ENCODE results near the gene B3GALT5. TPM values are rescaled to one million over a fixed set of nuclear protein-coding genes. Genes with fewer than 3 reads are reported as not detected.

The B3GALT5 gene
- total RNA-seq, 1 experiment from 2014 or later: 0.09 TPM

- intact Hi-C loops (cut with micrococcal nuclease; ENCODE audit: unreplicated experiment): no loop called here
- Histone ChIP-seq H3K9me3 (ENCODE audit: insufficient read depth, low read depth) (no peaks in the 10 kb centered on the region), H3K9me2 (ENCODE audit: insufficient read depth) (no peaks in the 10 kb centered on the region), H4K20me1 (ENCODE audit: insufficient read depth) (no peaks in the 10 kb centered on the region), H3K79me2 (ENCODE audit: low read depth) (no peaks in the 10 kb centered on the region), H3K4me3 (no peak overlapping the region), H3K4me1 (replicated peaks; ENCODE audit: insufficient read depth) (no peaks in the 10 kb centered on the region), H3F3A (ENCODE audit: insufficient read depth, low read depth) (no peaks in the 10 kb centered on the region), H3K27me3 (ENCODE audit: insufficient read depth, low read depth) (peaks cover 72% of the 10 kb centered on the region), H3K4me2 (no peak overlapping the region), H3K36me3 (ENCODE audit: low read depth) (no peaks in the 10 kb centered on the region), H2AFZ (no peak overlapping the region), H3K27ac (no peak overlapping the region)
- ChIA-PET POLR2A (ENCODE audit: unreplicated experiment) (no interaction called here), CTCF (no interaction called here)
- DNase-seq: no peak
- TF ChIP-seq, protein P1, sequence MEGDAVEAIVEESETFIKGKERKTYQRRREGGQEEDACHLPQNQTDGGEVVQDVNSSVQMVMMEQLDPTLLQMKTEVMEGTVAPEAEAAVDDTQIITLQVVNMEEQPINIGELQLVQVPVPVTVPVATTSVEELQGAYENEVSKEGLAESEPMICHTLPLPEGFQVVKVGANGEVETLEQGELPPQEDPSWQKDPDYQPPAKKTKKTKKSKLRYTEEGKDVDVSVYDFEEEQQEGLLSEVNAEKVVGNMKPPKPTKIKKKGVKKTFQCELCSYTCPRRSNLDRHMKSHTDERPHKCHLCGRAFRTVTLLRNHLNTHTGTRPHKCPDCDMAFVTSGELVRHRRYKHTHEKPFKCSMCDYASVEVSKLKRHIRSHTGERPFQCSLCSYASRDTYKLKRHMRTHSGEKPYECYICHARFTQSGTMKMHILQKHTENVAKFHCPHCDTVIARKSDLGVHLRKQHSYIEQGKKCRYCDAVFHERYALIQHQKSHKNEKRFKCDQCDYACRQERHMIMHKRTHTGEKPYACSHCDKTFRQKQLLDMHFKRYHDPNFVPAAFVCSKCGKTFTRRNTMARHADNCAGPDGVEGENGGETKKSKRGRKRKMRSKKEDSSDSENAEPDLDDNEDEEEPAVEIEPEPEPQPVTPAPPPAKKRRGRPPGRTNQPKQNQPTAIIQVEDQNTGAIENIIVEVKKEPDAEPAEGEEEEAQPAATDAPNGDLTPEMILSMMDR (conservative IDR thresholded peaks at IDR 0.05): no peak
- TF ChIP-seq EZH2 (IDR thresholded peaks at IDR 0.05; ENCODE audit: low read depth): no peak
- BruUV-seq (replicated peaks): no TSS peak
These were observed 51.2 kb downstream of the B3GALT5 start for GRCh38 chr21:39663742-39664492.

- Histone ChIP-seq H4K20me1 (ENCODE audit: insufficient read depth) (no peaks in the 10 kb centered on the region), H3F3A (ENCODE audit: insufficient read depth, low read depth) (no peaks in the 10 kb centered on the region), H3K9me3 (ENCODE audit: insufficient read depth, low read depth) (no peaks in the 10 kb centered on the region), H3K4me2 (no peak overlapping the region), H3K4me3 (no peak overlapping the region), H3K9me2 (ENCODE audit: insufficient read depth) (no peaks in the 10 kb centered on the region), H3K27me3 (ENCODE audit: insufficient read depth, low read depth) (peaks cover 66% of the 10 kb centered on the region), H3K4me1 (replicated peaks; ENCODE audit: insufficient read depth) (no peaks in the 10 kb centered on the region), H3K36me3 (ENCODE audit: low read depth) (no peaks in the 10 kb centered on the region), H3K27ac (no peak overlapping the region), H2AFZ (no peak overlapping the region), H3K79me2 (ENCODE audit: low read depth) (no peaks in the 10 kb centered on the region)
- intact Hi-C loops (cut with micrococcal nuclease; ENCODE audit: unreplicated experiment): no loop called here
- no TSS peak for BruUV-seq (replicated peaks)
- ChIA-PET CTCF (no interaction called here), POLR2A (ENCODE audit: unreplicated experiment) (no interaction called here)
- no peak for DNase-seq
- TF ChIP-seq, protein P1 (conservative IDR thresholded peaks at IDR 0.05): no peak
- no peak for TF ChIP-seq EZH2 (IDR thresholded peaks at IDR 0.05; ENCODE audit: low read depth)
These were observed 51.8 kb downstream of the B3GALT5 start for GRCh38 chr21:39664586-39664985.

DNA sequence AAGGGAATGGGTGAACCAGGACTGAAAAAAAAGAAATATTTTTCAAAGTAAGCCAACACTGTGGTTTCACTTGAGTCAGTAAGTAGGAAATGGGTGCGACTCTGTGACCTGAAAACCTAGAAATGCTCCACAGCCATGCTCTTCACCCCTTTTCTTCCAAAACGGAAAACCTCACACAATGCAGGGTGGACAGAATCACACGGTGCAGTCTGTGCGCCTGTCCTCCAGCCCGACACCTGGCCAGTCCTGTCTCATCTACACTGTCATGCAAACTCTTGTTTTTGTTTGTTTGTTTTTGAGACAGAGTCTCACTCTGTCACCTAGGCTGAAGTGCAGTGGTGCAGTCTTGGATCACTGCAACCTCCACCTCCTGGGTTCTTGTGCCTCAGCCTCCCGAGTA is 53.3 kb downstream of the B3GALT5 start:
- Histone ChIP-seq H3K4me2 (no peak overlapping the region), H3K9me3 (ENCODE audit: insufficient read depth, low read depth) (no peaks in the 10 kb centered on the region), H2AFZ (no peak overlapping the region), H3K4me3 (no peak overlapping the region), H3K4me1 (replicated peaks; ENCODE audit: insufficient read depth) (no peaks in the 10 kb centered on the region), H3K27me3 (ENCODE audit: insufficient read depth, low read depth) (peaks cover 55% of the 10 kb centered on the region), H3F3A (ENCODE audit: insufficient read depth, low read depth) (no peaks in the 10 kb centered on the region), H4K20me1 (ENCODE audit: insufficient read depth) (no peaks in the 10 kb centered on the region), H3K9me2 (ENCODE audit: insufficient read depth) (no peaks in the 10 kb centered on the region), H3K36me3 (ENCODE audit: low read depth) (no peaks in the 10 kb centered on the region), H3K79me2 (ENCODE audit: low read depth) (no peaks in the 10 kb centered on the region), H3K27ac (no peak overlapping the region)
- intact Hi-C loops (cut with micrococcal nuclease; ENCODE audit: unreplicated experiment): no loop called here
- DNase-seq: no peak
- TF ChIP-seq, protein P1 (conservative IDR thresholded peaks at IDR 0.05): no peak
- no TSS peak for BruUV-seq (replicated peaks)
- POLR2A ChIA-PET (ENCODE audit: unreplicated experiment): no interaction called here
- CTCF ChIA-PET: no interaction called here

Data from PC-9 (cell line).